GM12891 (cell line): ENCODE measurements around the gene SRP54.

Experiments used
- POLR2AphosphoS5 ChIP-seq: IDR thresholded peaks from 2 replicates; pipeline ENCODE4 v1.6.1; 2011; ENCODE audit warnings: low read depth, low read length, control low read depth
- TAF1 ChIP-seq: IDR thresholded peaks from 2 replicates; pipeline ENCODE4 v1.6.1; 2011; ENCODE audit warnings: low read depth, low read length, control low read depth

- TF ChIP-seq POLR2AphosphoS5 (no peak), TAF1 (no peak)
Observed at GRCh38 chr14:35032562-35032961, 49.8 kb downstream of the SRP54 start.
